Smooth muscle cell (in vitro differentiated cells): ENCODE measurements around the gene RTL1. TPM values are rescaled to one million over a fixed set of nuclear protein-coding genes. Genes with fewer than 3 reads are reported as not detected.

Experiments
- DNase-seq: peaks from one replicate; lab custom pipeline; 2025; ENCODE audit not compliant: unreplicated experiment; lab: John Stamatoyannopoulos, UW
- H2AFZ ChIP-seq: fragments of 200-600 bp; sonication (generic); 2 replicates; pipeline ENCODE4 v1.6.0; 2016; ENCODE audit warnings: antibody characterized with exemption, low read depth, mild to moderate bottlenecking
- H3F3A ChIP-seq: fragments of 200-600 bp; sonication (generic); 2 replicates; pipeline ENCODE4 v1.6.0; 2017; ENCODE audit warnings: antibody characterized with exemption, low read depth
- H3K27ac ChIP-seq: fragments of 200-600 bp; sonication (generic); 2 replicates; pipeline ENCODE4 v1.5.1; 2016; ENCODE audit warnings: low read depth, mild to moderate bottlenecking
- H3K27me3 ChIP-seq: fragments of 200-600 bp; sonication (generic); 2 replicates; pipeline ENCODE4 v1.6.1; 2016; ENCODE audit warnings: low read depth, mild to moderate bottlenecking
- H3K36me3 ChIP-seq: fragments of 200-600 bp; sonication (generic); 2 replicates; pipeline ENCODE4 v1.5.1; 2016; ENCODE audit warnings: low read depth
- H3K4me1 ChIP-seq: fragments of 200-600 bp; sonication (generic); 2 replicates; pipeline ENCODE4 v1.5.1; 2016; ENCODE audit warnings: low read depth
- H3K4me2 ChIP-seq: fragments of 200-600 bp; sonication (generic); 2 replicates; pipeline ENCODE4 v1.6.0; 2016; ENCODE audit warnings: mild to moderate bottlenecking
- H3K4me3 ChIP-seq: fragments of 200-600 bp; sonication (generic); 2 replicates; pipeline ENCODE4 v1.5.1; 2016; ENCODE audit warnings: mild to moderate bottlenecking
- H3K79me2 ChIP-seq: fragments of 200-600 bp; sonication (generic); 2 replicates; pipeline ENCODE4 v1.6.0; 2016; ENCODE audit warnings: low read depth, mild to moderate bottlenecking
- H3K9ac ChIP-seq: fragments of 200-600 bp; sonication (generic); 2 replicates; pipeline ENCODE4 v1.6.0; 2016; ENCODE audit warnings: low read depth
- H3K9me3 ChIP-seq: fragments of 200-600 bp; sonication (generic); replicated peaks from 2 replicates; pipeline ENCODE4 v1.5.1; 2016; ENCODE audit warnings: low read depth
- H4K20me1 ChIP-seq: fragments of 200-600 bp; sonication (generic); 2 replicates; pipeline ENCODE4 v1.6.0; 2016; ENCODE audit warnings: low read depth
- WGBS: methylation state at CpG from one replicate; pipeline ENCODE4 v1.1.7; 2016; ENCODE audit warnings: low lambda C conversion rate; 5-methylcytosine and 5-hydroxymethylcytosine counted together
- polyA plus RNA-seq: library from polyadenylated mRNA; unstranded; fragments of >200 nt; fragmentation: Nextera tagmentation; extraction: Ambion mirVana; gene quantifications from 2 replicates; pipeline ENCODE4 v1.2.1, GENCODE V29; 2016
- total RNA-seq: library from RNA; depleted of rRNA; stranded (reverse); fragments of >200 nt; gene quantifications from 2 replicates; pipeline ENCODE4 v1.2.3, GENCODE V29; 2014
- TF ChIP-seq, protein P1 (sequence below): fragments of 200-600 bp; sonication (generic); IDR thresholded peaks from 2 replicates; pipeline ENCODE4 v1.5.1; 2017; ENCODE audit warnings: borderline replicate concordance, mild to moderate bottlenecking, antibody characterized with exemption; ENCODE audit not compliant: insufficient read depth, poor library complexity, severe bottlenecking

Gene RTL1
- total and polyA plus RNA-seq, 2 experiments from 2014 or later: 6.7 to 13.9 TPM

GRCh38 chr14:100845341-100845740 is 58.2 kb downstream of the RTL1 start:
- H4K20me1 ChIP-seq: no peaks in the 10 kb centered on the region

GRCh38 chr14:100844846-100845245 is 58.7 kb downstream of the RTL1 start:
- no peak overlapping the region for H3K4me2 ChIP-seq
- WGBS: 98% methylated on average over 13 of the region's 13 CpGs
- no peaks in the 10 kb centered on the region for H3K9me3 ChIP-seq
- H3K79me2 ChIP-seq: no peaks in the 10 kb centered on the region
- DNase-seq: no peak
- no peak overlapping the region for H3K4me3 ChIP-seq
- no peaks in the 10 kb centered on the region for H3K27me3 ChIP-seq
- no peak overlapping the region for H2AFZ ChIP-seq
- H3F3A ChIP-seq: peaks cover 30% of the 10 kb centered on the region
- H3K9ac ChIP-seq: no peak overlapping the region
- no peaks in the 10 kb centered on the region for H3K36me3 ChIP-seq
- no peaks in the 10 kb centered on the region for H4K20me1 ChIP-seq
- H3K27ac ChIP-seq: no peak overlapping the region
- TF ChIP-seq, protein P1, sequence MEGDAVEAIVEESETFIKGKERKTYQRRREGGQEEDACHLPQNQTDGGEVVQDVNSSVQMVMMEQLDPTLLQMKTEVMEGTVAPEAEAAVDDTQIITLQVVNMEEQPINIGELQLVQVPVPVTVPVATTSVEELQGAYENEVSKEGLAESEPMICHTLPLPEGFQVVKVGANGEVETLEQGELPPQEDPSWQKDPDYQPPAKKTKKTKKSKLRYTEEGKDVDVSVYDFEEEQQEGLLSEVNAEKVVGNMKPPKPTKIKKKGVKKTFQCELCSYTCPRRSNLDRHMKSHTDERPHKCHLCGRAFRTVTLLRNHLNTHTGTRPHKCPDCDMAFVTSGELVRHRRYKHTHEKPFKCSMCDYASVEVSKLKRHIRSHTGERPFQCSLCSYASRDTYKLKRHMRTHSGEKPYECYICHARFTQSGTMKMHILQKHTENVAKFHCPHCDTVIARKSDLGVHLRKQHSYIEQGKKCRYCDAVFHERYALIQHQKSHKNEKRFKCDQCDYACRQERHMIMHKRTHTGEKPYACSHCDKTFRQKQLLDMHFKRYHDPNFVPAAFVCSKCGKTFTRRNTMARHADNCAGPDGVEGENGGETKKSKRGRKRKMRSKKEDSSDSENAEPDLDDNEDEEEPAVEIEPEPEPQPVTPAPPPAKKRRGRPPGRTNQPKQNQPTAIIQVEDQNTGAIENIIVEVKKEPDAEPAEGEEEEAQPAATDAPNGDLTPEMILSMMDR: no peak
- peaks cover 48% of the 10 kb centered on the region for H3K4me1 ChIP-seq

More at GRCh38 chr14:100845341-100845740, 58.2 kb downstream of the RTL1 start:
- Histone ChIP-seq H2AFZ (no peak overlapping the region), H3K27ac (no peak overlapping the region), H3K4me2 (no peak overlapping the region), H3K9me3 (no peaks in the 10 kb centered on the region), H3K79me2 (no peaks in the 10 kb centered on the region), H3F3A (peaks cover 28% of the 10 kb centered on the region), H3K36me3 (no peaks in the 10 kb centered on the region), H3K9ac (no peak overlapping the region), H3K4me3 (no peak overlapping the region), H3K4me1 (peaks cover 44% of the 10 kb centered on the region), H3K27me3 (no peaks in the 10 kb centered on the region)
- TF ChIP-seq, protein P1: no peak
- no peak for DNase-seq
- 99% methylated on average over 15 of the region's 17 CpGs for WGBS

GRCh38 chr14:100844421-100844820 is 59.1 kb downstream of the RTL1 start:
- no peak for DNase-seq
- Histone ChIP-seq H4K20me1 (no peaks in the 10 kb centered on the region), H3K36me3 (no peaks in the 10 kb centered on the region), H2AFZ (no peak overlapping the region), H3K4me3 (no peak overlapping the region), H3K4me2 (no peak overlapping the region), H3K4me1 (peaks cover 50% of the 10 kb centered on the region), H3K27ac (peak overlapping the region; percentile 98), H3K9ac (no peak overlapping the region), H3K79me2 (no peaks in the 10 kb centered on the region), H3F3A (peaks cover 30% of the 10 kb centered on the region), H3K9me3 (no peaks in the 10 kb centered on the region), H3K27me3 (no peaks in the 10 kb centered on the region)
- 79% methylated on average over 9 of the region's 9 CpGs for WGBS
- TF ChIP-seq, protein P1: no peak

DNA sequence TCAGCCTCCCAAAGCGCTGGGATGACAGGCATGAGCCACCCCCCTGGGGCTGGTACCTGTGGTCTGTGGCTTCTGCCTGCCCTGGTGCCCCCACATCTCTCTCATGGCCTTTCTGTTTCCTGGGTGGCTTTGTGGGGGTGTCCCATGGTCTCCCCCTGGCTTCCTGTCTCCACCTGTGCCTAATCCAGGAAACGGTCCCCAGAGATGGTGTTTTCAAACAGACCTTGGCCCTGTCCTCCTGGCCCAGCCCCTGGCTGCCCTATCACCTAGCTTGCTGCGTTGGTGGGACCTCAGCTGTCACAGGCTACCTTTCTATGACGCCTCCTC is 59.5 kb downstream of the RTL1 start:
- no peaks in the 10 kb centered on the region for H3K27me3 ChIP-seq
- H3K4me2 ChIP-seq: no peak overlapping the region
- no peaks in the 10 kb centered on the region for H3K9me3 ChIP-seq
- no peak overlapping the region for H3K9ac ChIP-seq
- no peaks in the 10 kb centered on the region for H3K79me2 ChIP-seq
- H3K4me3 ChIP-seq: no peak overlapping the region
- peaks cover 50% of the 10 kb centered on the region for H3K4me1 ChIP-seq
- no peaks in the 10 kb centered on the region for H3K36me3 ChIP-seq
- no peaks in the 10 kb centered on the region for H4K20me1 ChIP-seq
- peaks cover 26% of the 10 kb centered on the region for H3F3A ChIP-seq
- no peak overlapping the region for H2AFZ ChIP-seq
- 96% methylated on average over 4 of the region's 4 CpGs for WGBS
- DNase-seq: no peak
- H3K27ac ChIP-seq: peak overlapping the region; percentile 98
- TF ChIP-seq, protein P1: no peak
